Cardiac fibroblast (primary cell): ENCODE results near the gene TRIM24.

ENCODE experiments used
- DNase-seq, 2 donors: peaks; one replicate each; pipeline versions ENCODE4 v3.0.0 to v3.0.0-alpha.2; 2010; ENCODE audit warnings: low read depth in 2 of 2
- H3K4me3 ChIP-seq, 2 donors: replicated peaks in 1 of 2; 1 replicate in 1 of 2; 2 replicates in 1 of 2; pipeline ENCODE4 v1.5.1; 2011; ENCODE audit warnings: low read depth in 2 of 2, low read length in 2 of 2, mild to moderate bottlenecking in 2 of 2, moderate library complexity in 1 of 2
- CTCF ChIP-seq: IDR thresholded peaks from one replicate; pipeline ENCODE4 v1.5.1; 2011; ENCODE audit warnings: low read depth, mild to moderate bottlenecking, low read length, inconsistent platforms

The TRIM24 gene

GRCh38 chr7:138630059-138630610 lies 170.1 kb downstream of the TRIM24 start:
- TF ChIP-seq CTCF = no peak
- no peak for DNase-seq
- H3K4me3 ChIP-seq = no peak overlapping the region

- no peak for DNase-seq
- TF ChIP-seq CTCF = no peak
- no peak overlapping the region for H3K4me3 ChIP-seq
Measured at GRCh38 chr7:138632384-138632783, 172.3 kb downstream of the TRIM24 start.

- no peak overlapping the region for H3K4me3 ChIP-seq
- no peak for TF ChIP-seq CTCF
- no peak for DNase-seq
Measured at GRCh38 chr7:138632826-138633602, 173.0 kb downstream of the TRIM24 start.
